GM18907 (cell line): Measurements from ENCODE around the gene ANKH.
A peak's percentile ranks its signal among the peaks of the same experiment; 100 is the strongest.
"Not testable (repeated sequence)": the region's sequence is repeated elsewhere in the genome, so short reads cannot be mapped to it uniquely, and the experiment has no call there.

Source experiments
- ATAC-seq: cut with Tn5 transposase; IDR thresholded peaks from one replicate; pipeline ENCODE4 v1.9.1; 2021; ENCODE audit warnings: mild to moderate bottlenecking, moderate library complexity; ENCODE audit not compliant: unreplicated experiment

Gene ANKH

DNA sequence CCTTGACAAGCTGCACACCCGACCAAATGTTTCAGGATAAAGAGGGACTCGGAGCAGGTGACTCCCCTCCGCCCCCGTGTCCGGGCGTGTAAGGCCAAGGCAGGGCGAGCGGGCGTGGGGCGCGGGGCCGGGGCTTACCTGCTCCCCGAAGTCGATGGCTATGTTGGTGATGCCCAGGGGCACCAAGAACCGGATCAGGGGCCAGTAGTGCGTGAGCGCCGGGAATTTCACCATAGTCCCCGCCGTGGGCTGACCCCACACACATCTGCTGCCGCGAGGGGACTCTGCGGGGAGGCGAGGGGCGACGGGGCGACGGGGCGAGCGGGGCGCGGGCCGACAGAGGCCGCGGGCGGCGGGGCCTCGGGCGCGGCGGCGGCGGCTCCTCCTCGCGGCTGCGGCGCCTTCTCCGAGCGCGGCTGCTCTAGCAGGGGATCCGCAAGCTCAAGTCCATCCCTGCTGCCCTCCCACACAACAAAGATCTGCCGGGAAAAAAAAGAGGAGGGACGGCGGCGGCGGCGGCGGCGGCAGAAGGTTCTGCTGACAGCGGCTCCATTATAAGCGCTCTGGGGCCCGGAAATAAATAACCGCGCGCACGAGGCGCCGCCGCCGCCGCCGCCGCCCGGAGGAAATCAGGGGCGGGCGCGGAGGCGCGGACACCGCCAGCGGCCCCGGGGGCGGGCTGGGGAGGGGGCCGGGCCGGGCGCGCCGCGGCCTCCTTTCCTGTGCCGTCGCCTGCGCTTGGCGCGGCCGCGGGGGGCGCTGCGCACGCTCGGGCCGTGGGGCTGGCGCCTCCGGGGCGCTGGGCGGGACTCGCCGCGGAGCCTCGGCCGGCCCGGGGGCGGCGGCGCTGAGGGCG, at the start of gene ANKH:
Gene ANKH, minus strand, starts transcription at position 565 of the 856 bp plus-strand sequence. Its CDS starts 331 bp downstream, at position 234.
- peak; percentile 93 for ATAC-seq

DNA sequence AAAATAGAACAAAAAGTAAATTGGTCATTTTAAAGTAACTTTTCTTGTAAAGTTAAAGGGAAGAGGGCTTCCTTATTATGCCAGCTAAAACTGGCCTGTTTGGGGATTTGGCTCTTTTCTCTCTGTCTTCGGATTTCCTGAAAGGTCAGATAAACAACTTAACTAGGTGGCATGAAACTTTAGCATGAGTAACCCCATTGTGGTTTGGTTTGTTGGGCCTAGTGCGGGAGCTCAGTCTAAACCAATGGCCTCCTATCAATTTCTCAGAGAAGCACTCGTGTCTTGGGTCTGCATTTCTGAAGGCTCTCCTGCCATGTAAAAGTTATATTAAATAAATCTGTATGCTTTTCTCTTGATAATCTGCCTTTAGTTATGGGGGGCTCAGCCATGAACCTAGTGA, 48.5 kb upstream of the ANKH start:
- ATAC-seq: no peak

DNA sequence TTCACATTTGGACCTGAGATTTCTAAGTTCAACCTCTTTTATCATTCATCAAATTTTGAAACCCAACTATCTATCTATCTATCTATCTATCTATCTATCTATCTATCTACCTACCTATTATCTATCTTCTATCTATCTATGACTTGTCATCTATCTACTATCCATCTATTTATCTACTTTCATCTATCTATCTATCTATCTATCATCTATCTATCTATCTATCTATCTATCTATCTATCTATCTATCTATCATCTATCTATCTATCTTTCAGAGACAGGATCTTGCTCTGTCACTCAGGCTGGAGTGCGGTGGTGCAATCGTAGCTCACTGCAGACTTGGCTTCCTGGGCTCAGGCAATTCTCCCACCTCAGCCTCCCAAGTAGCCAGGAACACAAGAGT, 47.5 kb upstream of the ANKH start:
- ATAC-seq: not testable (repeated sequence)

DNA sequence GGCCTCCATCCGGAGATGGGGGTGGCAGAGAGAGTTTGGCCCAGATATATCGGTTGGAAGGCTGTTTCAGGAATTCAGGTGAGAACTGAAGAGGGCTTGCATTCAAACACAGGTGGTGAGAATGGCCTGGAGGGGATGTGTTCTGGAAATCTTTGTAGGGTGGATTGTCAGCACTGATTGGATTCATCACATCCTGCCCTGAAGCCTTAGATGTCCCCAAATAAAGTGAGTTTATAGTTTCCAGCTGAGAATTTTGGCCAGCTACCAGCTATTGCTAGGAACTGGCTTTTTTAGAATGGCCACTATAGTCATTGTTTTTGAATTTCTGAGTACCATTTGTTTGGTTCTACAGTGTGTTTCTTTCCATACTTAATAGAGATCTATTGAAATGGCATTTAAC, 46.1 kb upstream of the ANKH start:
- ATAC-seq: no peak

DNA sequence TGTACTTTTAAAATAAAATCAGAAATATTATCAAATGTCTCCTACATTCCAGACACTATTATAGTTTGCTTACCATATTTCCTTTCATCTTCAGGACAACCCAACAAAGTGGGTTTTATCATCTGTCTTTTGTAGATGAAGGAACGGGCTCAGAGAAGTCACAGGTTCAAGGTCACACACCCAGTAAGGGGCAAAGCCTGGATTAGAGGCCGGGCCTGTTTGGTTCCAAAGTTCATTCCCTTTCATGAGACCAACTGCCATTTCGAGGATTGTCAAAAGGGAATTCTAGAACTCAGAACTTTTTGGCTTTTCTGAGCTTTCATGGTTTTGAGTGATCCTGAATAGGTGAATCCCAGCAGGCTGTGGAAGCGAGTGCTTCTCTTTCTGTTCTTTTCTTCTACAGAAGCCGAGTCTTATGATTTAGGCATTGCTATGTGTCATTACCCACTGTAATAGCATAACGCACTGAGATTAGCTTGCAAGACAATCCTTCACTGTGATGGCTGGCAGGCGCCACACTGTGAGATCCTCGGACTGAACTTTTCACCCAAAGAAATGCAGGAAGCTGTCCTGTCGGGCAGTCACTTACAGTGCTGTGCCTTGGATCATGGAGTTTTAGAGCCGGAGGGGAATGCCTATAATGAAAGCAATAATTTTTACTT, 43.8 kb upstream of the ANKH start:
- no peak for ATAC-seq

DNA sequence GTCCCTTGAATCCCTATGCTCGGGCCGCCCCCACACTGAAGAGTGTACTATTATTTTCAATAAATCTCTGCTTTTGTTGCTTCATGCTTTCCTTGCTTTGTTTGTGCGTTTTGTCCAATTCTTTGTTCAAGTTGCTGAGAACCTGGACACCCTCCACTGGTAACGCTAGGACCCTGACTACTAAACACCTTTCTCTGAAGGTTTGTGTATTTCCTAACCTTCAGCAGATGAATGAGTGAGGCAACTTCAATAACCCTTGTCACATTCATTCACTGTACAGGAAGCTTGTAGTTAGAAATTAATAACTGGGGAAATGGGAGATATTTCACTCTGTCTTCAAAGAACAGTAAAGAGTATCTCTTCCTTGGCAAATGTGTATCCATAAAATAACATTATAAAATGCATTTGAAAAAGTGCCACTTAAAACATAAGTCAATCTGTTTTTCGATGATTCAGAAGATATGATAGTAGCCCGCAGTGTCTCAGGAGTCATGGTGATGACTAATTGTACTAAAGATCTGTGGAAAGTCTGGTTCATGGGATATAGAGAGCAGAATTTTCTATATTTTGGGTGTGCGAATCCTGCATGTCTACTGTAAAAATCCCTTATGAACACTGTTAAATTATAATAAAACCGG, 43.2 kb upstream of the ANKH start:
- ATAC-seq: no peak

DNA sequence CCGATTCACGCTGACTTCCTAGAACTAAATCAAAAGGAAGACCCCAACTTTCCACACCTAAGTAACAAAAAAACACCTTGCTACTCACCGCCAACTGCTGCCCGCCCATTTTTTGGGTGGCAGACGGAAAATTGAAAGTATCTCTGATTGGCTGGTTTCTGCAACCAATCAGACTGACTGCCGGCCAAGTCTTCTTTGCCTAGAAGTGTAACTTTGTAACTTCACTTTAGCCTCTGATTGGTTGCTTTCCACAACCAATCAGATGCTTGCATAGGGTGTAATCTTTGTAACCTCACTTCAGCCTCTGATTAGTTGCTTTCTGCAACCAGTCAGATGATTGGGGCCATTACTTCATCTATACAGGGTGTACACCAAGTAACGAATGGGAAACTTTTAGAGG, 42.6 kb upstream of the ANKH start:
- no peak for ATAC-seq

DNA sequence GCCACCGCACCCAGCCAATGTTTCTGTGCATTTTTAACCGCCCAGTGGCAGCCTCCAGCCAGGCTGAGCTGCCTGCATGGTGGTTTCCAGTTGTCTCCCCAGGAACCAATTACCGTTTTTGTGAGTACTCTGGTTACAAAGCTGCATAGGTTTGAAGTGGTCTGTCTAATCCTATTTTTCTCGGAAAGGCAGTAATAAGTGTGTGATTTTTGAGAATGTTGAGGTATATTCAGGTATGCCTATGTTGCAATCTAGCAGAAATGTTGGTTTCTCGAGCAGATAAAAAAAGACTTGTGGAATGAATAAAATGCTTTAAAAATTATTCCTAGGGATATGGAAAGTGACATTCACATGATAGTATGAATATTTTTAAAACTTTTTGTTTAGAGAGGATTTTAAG, 41.5 kb upstream of the ANKH start:
- no peak for ATAC-seq

DNA sequence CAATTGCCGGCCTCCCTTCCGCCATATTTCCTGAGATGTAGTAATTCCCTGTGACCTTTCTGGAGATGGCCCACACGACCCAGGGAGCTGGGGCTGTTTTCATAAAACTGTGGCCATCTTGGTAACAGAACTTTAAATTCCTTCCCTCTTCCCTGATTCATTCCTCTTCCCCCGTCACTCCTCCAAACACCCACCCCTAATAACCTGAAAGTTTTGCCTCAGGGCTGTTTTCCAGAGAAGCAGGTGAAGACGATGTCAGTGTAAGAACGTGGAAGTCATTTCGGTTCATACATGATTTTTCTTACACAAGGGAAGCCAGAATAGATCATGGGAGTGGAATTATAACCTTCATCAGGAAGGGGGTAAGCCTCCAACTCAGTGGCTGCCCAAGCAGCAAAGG, 40.6 kb upstream of the ANKH start:
- ATAC-seq: no peak

DNA sequence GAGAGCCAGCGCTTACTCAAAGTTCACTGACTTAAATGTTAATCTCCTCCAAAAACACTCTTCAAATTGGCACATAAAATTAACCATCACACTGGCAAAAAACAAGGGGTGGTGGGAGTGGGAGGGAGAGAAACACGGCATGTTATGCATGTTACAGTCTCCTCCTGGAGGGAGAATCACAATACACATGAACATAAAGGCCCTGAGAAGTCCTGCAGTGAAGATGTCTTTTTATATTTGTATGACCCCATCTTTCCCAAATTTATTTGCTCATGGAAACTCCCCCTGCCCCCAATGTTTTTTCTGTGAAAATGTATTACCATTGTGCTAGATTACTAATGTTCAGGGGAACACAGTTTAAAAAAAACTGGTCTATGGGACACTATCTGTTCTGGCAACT, 37.8 kb upstream of the ANKH start:
- ATAC-seq: no peak

DNA sequence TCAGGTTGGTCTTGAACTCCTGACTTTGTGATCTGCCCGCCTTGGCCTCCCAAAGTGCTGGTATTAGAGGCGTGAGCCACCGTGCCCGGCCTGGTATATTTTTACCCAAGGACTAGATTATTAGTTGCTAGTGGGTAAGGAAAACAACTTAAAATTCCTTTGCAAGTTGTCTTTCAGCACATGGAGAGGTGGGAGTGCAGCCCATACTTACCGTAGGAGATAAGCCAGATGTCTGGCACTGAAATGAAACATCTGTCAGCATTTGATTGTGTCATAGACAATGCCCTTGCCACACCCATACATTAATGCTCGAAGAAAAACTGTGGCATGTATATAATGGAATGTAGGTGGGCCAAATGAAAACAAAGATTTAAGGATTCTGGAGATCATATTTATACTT, 36.6 kb upstream of the ANKH start:
- no peak for ATAC-seq

DNA sequence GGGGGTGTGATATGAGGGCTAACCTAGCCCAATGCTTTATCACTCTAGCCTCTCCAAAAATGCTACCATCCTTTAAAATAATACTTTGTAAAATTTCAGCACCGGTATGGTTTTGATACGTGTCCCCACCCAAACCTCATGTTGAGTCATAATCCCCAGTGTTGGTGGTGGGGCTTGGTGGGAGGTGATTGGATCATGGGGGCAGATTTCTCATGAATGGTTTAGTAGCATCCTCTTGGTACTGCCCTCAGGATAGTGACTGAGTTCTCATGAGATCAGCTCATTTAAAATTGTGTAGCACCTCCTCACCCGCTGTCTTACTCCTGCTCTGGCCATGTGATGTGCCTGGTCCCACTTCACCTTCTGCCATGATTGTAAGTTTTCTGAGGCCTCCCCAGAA, 35.0 kb upstream of the ANKH start:
- no peak for ATAC-seq

DNA sequence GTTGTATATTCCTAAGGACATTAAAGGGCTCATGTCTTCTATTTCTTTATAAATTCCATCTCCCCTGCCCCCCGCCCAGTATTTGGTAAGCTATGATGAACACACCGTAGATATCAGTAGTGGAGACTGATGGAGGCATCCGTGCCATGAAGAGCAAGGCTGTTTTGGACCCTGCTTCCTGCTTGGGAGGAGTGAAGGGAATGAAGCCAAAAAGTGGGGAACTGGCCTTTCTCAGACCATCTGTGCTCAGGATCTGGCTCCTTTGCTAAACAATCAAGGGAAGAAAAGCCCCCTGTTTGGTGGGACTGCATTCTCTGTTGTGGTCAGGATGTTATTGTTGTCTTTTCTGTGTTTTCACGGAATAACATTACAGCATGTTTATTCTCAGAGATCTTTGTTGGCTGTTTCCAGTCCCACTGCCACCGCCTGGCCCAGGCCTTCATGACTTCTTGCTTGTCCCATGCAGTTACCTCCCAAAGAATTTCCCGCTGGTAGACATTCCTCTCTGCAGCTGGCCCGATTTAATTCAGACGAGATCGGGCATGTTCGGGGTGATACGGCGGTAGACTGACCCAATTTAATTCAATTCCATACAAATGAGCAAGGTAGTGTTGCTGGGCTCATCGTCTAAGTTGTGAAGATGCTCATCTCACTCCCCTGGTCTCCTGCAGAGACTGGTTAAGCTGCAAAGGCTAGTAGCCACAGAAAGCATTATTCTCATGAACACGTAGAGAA, 31.4 kb upstream of the ANKH start:
- no peak for ATAC-seq

DNA sequence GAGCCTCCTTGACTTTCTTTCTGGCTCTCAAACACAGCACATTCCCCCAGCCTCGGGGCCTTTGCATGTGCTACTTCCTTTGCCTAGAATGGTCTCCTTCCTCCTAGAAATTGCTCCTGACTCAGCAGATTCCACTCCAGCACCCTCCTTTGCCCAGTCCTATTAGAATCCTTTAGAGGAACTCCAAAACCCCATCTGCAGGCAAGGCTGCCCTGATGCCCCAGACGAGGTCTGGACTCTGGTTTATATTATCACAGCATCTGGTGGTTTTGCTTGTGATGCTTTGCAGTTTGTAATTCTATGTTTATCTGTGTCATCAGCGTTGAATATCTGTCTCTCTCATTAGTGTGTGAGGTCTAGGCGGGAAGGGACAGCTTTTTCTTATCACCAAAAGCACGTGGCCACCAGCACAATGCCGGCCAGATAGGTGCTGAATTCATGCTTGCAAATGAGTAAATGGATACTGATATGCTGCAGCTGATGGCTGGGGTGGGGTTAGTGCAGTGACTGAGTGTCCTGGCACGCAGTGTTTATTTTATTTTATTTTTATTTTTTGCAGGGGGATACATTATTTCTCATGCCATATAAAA, 30.0 kb upstream of the ANKH start:
- ATAC-seq: no peak

DNA sequence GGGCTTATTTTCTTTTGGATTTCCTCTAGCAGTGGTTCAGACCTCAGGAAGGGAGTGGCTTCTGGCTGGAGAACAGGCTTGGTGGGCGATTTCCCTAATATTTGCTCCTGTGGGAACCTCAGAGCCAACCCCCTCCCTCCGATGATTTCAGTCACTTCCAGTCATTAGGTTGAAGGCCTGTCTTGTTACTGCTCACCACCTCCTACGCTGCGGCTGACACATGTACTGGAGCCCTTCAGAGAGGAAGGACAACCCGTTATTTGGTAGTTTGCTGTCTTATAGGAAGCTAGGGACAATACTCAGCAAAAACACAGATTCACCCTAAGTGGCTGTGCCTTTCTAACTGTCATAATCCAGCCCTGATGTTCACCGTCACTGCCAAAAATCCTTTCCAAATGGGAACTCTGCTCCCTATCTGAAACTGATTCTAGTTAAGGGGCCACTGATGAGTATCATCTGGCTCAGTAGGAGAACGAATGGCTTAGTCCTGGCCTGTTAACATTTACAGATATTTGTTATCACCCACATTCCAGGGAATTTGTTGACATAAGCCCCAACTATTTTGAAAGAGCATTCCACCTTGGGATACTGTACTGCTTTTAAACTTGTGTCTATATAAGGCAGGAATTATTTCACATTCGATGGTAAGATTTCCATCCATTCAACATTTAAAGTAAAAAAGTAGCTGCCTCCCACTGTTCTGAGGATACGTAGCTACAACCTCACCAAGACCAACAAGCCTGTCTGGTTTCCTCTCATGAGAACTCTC, 29.3 kb upstream of the ANKH start:
- ATAC-seq: no peak

DNA sequence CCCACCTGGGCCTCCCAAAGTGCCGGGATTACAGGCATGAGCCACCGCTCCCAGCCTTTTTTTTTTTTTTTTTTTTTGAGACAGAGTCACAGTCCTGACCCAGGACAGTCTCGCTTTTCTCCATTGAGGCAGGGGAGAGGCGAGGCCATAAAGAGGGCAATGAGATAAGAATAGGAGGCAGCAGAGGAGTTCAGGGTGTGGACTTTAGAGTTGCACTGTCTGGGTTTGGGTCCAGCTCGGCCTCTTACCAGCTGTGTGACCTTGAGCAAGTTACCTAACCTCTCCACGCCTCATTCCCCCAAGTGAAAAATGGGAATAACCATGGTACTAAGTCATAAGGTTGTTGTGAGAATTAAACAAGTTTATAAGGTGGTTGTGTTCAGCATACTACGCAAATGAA, 24.6 kb upstream of the ANKH start:
- ATAC-seq: no peak

DNA sequence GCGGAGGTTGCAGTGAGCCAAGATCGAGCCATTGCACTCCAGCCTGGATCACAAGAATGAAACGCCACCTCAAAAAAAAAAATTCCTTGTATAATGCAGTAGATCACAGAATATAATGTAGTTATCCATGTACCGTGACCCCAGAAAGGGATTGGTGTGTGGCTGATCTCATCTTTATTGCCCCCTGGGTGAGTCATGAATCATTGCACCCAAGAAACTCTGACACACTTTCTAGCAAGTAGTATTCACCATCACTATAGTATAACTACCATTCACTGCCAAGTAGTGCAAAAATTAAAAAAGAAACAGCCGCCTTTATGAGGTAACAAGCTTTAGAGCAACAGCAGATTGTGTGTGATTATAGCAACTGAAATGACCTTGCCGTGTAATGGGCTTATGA, 23.7 kb upstream of the ANKH start:
- ATAC-seq: no peak

DNA sequence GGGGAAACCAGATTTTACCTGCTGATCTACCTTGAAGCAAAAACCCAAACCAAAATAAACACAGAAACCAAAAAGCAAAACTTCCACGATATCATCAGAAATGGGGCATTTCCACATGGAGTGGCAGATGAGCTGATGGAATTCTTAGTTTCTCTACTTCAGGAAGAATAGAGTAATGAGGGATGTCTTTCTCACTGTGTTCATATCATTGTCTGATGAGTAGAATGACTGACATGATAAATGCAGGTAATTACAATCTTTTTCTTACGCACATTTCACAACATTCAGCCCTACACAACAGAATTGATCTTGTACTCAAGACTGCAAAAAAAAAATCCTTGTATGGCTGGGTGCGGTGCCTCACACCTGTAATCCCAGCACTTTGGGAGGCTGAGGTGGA, 23.2 kb upstream of the ANKH start:
- ATAC-seq: no peak

DNA sequence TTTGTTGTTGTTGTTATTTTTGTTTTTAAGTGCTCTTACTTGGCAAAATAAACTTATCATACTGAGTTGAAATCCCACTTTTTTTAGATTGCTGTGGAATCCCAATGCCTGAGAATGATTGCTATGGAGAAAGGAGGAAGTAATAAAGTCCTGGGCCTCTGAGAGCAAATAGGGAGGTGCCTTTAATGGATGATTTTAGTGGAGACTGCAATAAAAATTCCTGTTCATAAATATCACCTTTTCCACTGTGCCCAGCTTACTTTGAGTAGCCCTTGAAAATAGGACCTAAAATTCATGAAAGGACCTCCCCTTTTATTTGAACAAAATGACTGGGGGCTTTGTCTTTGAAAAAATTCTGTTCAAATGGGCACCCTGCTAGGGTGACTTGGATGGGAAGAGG, 21.8 kb upstream of the ANKH start:
- no peak for ATAC-seq

DNA sequence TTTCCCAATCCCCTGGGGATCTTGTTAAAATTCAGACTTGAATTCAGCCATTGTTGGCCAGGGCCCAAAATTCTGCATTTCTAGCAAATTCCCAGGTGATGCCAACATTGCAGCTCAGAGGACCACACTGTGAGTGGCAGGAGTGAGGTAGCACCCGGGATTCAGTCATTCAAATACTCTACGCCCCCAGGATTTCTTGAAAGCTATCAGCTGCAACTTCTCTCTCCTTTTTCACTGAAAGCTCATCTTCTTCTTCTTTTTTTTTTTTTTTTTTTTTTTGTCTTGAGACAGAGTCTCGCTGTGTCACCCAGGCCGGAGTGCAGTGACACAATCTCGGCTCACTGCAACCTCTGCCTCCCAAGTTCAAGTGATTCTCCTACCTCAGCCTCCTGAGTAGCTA, 19.3 kb upstream of the ANKH start:
- no peak for ATAC-seq
